GM18498 (cell line): Measurements from ENCODE around the gene SIL1.

Source experiments
- ATAC-seq: cut with Tn5 transposase; IDR thresholded peaks from one replicate; pipeline ENCODE4 v1.9.1; 2021; ENCODE audit warnings: mild to moderate bottlenecking, moderate library complexity; ENCODE audit not compliant: unreplicated experiment

The SIL1 gene

DNA sequence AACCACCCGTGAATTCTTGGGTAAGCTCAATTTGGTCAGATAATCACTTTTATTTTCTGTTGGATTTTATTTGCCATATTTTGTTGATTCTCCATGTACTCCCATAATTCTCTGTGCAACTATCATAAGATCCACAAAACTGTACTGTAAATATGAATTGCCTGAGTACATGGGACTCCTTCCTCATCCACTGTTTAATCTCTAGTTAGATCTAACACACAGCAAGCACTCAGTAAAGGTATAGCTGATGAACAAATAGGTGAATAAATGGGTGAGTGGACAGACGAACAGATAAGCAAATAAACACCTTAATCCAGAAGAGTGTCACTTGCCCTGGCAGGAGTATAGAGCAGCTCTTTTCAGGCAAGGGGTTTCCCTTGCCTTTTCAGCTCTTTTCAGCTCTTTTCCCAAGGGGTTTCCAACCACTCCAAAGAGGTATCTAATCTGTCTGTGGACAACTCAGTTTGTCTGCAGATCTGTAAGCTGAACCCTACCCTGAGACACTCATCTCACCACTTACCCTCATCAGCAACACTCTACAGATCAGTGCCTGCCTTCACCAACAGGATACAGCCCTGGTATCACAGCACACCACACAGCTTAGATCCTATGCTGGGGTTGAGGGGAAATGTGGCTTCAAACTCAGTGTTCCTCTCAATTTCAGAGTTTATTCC is 51.2 kb downstream of the SIL1 start:
- peak; percentile 51 for ATAC-seq

DNA sequence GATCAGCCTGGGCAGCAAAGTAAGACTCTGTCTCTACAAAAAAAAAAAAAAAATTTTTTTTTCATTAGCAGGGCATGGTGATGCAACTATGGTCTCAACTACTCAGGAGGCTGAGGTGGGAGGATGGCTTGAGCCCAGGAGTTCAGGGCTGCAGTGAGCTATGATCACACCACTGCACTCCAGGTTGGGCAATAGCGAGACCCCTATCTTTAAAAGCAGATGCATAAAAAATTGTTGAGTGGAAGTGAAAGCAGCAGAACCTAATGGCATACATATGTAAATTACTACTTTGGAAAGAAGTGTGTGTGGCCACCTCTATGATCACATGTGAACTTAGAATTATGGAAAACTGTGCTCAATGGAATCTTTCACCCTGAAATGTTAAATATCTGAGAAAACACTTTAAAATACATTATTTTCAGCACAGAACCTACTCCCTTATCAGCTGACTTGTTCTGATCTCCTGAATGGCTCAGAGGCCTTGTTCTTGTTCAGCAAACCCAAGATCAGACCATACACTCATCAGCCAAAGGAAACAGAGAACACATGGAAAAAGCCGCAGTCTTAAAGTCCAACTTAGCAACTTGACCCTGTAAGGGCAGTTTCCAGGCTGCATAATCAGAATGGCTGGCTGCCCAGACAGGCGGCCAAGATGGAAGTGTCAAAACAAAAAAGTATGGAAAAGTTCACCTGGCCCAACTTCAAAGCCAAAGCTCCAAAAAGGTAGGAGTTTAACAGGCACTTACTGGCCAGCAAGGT is 56.5 kb downstream of the SIL1 start:
- no peak for ATAC-seq

DNA sequence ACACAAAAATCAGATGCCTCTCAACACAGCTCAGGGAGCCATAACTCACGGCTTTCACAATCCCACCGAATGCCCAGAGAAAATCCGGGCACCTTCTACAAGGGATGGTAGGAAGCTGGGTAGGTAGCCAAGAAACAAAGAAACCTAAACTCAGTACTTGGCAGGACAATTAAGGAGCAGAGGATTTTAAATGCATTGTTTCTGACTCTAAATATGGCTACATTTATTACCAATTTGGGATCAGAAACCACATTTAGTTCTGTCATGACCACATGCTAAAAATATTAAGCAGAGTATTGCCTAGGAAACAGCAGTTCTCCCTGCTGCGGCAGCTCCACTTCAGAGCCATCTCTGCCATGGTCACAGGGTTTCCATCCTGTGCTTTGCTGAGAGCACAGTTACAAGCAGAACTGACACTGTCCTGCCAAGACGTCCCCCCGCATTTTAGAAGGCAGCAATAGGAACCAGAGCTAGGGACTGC is 57.5 kb downstream of the SIL1 start:
- ATAC-seq, result no peak

DNA sequence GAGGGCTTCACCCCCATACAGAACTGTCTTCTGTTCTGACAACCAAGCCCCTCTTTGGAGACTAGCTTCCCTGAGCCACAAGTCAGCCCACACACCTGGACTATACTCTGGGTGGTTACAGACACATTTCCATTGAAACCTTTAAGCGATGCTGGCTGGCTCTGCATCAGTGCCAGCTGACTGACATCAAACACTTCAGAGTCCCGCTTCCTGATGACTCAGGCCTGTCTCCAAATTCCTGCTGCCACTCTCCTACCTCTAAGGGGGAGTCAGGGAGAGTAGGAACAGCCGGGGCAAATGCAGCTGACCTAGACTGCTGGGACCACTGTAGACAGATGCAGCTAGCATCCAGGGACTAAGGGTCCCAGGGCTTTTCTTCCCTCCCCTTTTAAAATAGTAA is 59.4 kb downstream of the SIL1 start:
- no peak for ATAC-seq

DNA sequence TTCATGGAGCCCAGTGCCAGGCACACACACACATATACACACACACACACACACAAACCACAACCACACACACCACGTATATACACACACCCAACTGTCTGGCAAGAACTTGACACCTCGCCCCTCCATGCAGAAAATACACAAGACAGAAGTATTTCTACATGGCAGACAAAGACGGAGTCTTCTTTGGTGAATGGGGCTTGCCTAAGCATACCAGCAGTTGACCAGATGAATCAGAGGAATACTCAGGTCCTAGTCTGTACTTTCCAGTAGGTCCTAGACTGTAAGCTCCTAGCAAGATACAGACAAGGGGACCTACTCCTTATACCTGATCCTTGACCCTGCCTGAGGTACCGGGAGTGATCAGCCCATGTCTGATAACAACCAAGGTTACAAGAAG is 60.1 kb downstream of the SIL1 start:
- ATAC-seq, result no peak

DNA sequence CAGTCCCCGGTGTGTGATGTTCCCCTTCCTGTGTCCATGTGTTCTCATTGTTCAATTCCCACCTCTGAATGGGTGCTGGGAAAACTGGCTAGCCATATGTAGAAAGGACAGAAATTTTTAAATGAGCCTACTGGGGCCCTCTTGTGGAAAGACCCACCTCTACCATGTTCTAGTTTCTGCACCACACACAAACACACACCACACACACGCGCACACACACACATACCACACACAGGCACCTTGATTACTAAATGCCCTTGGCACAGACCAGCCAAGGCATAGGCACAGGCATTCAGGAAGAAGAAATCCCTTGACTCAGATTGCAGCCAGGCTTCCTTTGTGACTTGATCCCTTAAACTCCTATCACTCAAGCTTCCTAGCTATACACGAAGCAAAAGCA is 60.5 kb downstream of the SIL1 start:
- ATAC-seq, result no peak

DNA sequence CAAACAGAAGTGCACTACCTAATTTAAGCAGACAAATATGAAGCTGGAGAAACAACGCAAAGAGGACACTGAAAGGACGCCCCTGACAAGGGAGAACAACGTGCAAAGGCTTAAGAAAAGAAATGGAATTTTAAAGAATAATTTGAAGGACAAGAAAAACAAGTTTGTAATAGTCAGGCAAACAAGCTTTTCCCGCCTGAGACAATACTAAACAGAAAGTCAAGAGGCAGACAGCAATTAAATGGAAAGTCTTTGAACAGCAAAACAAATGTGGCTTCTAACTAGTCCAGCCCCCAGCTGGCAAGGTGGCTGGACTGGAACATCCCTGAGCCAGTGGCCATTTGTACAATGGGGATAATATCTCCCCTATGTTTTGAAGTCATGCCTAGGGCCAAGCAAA is 63.3 kb downstream of the SIL1 start:
- ATAC-seq, result no peak

DNA sequence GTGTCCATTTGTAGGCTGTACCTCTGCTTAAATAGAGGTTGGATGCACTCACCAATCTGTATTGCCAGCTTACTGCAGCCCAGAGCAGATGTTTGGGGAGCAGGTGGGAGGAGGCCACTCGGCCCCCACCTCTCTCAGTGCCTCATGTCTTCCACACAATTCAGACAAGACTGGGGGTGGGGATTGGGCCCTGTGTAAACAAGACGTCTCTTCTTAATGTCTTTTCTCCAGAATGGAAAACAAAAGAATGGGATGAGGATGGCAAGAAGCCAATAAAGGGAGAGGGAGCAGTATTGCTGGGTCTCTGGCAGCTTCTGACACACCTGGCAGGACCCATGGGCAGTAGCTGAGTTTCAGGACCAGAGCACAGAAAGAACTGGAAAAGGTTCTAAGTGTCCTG is 64.9 kb downstream of the SIL1 start:
- no peak for ATAC-seq

DNA sequence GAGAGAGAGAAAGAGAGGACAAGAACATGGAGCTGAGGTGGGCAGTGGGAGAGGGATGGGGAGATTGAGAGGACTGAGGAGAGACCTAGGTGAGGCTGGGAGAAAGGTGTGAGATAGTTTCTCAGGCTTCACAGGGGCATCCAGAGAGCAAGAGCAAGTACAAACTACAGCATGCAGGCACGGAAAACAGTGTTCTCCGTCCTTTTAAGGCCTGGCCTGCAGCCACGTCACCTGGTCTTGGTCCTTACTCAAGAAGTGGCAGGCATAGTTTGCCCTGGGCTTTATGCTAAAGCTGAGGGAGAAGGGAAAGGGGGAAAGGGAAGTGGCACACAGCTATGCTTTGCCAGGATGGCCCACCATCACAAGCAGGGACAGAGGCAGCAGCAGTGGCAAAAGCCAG is 65.7 kb downstream of the SIL1 start:
- ATAC-seq, result no peak

DNA sequence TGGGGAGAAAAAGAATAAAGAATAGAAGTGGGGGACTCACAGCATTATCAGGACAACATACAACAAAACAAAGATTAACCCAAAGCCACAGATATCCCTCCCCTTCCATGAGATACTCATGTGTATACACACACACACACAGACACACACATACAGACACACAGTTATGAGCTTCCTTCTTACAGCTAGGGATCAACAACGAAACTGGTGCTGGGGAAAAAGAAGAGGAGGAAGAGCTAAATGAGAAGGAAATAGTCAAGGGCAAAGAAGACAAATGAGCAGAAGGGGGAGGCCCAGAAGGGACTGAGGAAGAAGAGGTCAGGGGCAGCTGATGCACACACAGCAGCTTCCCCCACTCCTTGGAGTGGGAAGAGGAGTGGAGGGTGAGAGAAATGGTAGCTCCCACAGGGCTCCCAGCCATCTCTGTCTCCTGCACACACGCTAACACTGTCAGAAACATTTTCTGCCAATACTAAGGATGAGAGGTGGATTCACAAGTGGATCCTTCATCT is 66.2 kb downstream of the SIL1 start:
- ATAC-seq, result no peak

DNA sequence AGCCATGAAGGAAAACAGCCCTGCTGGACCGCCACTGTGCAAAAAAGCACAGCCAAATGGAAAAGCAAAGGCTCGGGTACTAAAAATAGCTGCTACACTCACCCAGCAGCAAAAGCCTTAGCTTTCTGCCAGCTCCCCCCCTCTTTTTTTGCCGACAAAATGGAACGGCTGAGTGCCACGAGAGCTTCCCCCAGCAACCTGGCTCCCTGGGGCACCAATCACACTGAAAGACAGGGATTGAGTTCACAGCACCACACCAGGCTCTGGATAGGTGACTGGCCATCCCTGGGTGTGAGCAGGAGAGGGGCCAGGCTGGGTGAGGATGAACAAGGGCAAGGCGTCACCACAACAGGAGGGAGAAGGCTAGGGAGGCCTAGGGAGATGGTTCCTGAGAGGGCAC is 66.7 kb downstream of the SIL1 start:
- ATAC-seq, result no peak

DNA sequence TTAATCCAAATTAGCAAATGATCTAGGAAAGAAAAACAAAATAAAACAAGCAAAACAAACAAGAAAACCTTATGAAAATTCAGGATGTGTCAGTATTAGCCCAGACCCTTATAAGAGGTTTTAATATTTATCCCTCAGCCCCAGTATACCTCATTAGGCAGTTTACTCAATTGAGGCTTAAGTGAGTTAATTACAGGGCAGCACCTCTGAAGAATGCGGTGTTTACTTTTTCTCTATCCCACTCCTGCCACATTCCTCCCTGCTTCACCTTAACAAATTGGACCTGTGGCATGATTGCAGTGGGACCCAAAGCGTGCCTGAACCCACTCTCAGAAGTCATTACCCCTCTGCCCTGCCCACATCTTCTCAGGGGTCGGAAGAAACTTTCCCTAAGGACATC is 67.1 kb downstream of the SIL1 start:
- ATAC-seq, result no peak

DNA sequence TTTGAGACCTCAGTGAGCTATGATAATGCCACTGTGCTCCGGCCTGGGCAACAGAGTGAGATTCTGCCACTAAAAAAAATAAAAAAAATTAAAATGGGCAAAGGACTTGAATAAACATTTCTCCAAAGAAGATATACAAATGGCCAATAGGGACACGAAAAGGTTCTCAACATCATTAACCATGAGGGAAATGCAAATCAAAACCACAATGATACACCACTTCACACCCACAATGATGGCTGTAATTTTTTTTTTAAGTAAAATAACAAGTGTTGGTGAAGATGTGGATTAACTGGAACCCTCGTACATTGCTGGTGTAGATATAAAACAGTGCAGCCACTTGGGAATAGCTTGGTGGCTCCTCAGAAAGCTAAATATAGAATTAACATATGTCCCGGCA is 68.0 kb downstream of the SIL1 start:
- no peak for ATAC-seq

DNA sequence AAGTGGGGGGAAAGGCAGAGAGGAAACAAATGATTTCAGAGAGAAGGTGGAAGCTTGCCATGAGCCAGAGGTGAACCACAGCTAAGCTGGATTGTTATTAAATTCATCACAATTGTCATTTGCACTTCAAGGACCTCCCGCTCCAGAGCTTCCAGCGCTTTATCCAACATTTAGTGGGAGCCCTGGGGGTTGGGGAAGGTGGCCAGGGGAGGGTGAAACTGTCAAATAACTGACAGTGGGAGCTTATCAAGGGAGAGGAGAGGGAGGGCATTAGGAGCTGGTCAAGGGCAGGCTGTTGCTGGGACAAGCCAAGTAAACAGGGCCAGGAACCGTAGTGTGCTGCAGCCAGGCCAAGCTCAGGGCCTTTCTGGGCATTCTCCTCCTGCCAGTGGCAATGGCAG is 71.5 kb downstream of the SIL1 start:
- no peak for ATAC-seq

DNA sequence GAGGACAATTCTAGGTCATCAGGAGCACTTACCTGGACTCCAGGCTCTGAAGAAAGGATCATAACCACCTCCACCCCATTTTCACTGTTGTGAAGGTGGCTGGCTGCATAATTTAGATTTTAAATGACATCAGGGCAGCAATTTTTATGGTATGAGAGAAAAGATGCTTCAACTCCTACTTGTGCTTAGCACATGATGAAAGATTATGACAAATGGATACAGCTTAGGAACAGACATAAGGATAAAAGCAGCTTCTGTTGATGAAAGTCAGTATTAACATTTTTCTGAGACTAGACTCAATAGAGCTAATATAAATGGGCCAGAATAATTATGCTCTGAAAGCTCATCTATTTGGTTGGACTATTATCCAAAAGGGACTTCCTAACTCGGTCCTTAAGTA is 72.2 kb downstream of the SIL1 start:
- ATAC-seq, result no peak

DNA sequence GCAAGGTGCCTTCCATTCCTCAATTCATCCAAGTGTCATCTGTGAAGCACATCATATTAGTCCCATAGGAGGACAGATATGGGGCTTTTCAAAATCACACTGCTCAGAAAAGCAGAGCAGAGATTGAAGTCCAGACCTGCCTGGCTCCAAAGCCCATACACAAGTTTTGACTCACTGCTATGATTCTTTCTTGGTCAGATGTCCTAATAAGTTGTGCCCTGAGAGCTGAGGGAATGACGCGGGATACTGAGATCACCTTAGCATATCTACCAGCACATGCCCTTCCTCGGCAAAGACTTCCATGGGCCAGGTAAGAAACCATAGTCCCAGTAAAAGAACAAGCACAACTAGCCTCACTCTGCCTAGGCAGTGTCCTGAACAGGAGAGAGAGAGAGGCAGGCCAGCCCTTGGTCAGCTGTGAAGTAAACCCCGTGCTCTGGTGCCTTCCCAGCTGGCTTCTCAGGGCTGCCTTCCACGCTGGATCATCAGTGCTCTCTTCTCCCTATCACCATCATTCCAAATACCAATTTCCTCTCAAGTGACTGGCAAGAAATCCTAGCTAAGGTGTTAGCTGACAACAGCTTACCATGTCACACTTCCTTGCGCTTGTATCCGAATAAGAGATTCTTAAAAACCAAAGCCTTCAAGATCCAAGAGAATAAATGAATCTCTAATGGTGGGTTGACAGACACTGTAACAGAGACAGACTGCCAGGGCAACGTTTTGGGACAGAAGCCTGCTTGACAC is 73.2 kb downstream of the SIL1 start:
- ATAC-seq, result no peak

DNA sequence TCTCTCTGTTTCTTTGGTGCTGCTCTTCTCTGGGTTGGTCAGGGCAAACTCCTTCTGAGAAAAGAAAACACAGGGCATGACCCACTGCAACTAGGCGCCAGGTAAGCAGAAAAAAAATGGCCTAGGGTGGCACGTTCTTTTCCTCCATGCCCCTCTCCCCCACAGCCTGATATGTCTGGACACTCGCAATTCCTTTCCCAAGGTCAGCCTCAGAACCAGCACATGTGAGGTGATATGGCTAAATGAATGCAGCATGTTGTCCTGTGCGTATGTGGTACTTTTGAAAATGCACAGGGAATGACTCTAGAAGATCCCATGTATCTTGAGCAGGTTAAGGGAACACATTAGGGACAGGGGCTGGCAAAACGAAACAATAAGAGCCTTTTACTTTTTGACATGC is 77.0 kb downstream of the SIL1 start:
- ATAC-seq, result no peak

DNA sequence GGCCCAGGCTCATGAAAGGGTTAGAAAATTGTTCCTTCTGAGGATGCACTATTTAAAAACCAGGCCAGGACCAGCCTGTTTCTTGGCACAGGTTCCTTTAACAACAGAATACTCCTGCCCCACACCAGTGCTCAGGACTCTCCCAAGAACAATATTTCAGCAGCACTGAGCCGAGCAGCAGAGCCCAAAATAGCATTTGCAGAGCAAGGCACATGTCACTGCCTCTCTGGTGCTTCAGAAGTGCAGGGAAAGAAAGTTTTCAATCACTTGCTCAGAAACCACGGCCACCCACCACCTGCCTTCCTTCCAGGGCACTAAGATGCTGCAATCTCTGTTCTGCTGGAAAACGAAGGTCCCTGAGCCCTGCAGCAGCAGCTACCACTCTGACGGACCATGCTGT is 77.6 kb downstream of the SIL1 start:
- no peak for ATAC-seq

DNA sequence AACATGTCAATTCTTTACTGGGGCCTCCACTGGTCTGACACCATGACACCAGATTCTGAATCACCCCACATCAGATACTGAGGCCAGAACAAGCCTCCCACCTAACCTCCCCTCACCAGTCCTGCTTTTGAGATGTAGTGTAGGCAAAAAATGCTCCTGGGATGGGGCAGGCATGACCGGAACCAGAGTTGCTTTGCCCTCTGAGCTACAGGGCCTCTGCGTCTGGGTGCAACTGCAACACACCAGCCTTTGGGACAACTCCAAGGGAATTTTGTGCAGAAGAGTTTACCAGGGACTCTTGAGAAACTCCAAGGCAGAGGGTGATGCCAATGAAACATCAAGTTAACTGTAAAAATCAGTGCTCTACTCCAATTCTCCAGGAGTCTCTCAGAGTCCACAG is 79.4 kb downstream of the SIL1 start:
- no peak for ATAC-seq

DNA sequence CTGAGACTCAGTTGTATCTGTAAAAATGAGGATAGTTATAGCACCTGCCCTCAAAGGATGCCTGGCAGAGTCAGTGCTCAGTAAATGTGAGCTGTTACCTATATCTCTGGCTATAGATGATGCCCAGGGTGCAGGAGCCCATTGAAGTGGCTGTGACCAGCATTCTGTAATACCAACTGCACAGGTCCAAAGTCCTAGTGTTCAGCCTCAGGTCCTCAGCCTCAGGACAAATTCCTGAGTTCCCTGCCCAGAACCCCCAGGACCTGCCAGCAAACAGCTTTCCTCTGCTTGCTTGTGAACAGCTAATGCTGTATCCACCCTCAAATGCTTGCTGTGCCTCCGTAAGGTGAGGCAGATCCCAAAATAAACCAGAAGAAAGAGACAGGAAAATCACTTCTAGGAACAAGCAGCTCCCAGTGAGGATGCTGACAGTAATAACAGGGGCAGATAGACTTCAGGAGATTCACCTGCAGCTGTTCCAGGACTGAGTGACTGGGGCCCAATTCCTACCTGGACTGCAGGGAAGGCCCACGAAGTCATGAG is 80.8 kb downstream of the SIL1 start:
- no peak for ATAC-seq

DNA sequence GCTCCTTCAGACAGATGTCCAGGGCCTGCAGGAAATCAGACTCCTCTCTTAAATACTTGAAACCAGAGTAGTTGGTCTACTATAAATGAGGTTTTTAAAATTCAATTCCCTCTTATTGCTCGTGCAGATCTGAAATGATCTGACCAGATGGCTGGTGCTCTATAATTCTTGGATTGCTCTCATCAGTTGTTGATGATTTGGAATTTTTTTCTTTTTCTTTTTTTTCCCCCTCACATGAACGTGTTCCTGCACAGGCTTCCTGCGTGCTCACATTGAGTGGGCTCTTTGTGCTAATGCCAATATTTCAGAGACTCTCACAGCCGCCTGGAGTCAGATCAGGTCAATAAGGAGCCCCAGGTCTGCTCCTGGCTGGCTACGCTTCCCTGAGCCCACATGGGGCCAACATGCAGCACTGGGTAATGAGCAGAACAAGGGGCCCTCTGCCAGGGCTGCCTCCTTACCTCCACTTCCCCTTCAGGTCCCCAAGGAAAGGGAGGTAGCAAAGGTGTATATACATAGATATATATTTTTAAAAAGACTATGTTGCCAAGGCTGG is 82.0 kb downstream of the SIL1 start:
- ATAC-seq, result no peak
